HCT116 (cell line): ENCODE data around the gene POLDIP2.

Experiments
- CTCF ChIP-seq, 3 experiments: fragments of 200-600 bp in 1 of 3; sonication (generic) in 1 of 3; IDR thresholded peaks in 2 of 3; conservative IDR thresholded peaks in 1 of 3; 2 replicates each; pipeline ENCODE4 v1.5.1; 2012 to 2017; ENCODE audit warnings: low read depth in 2 of 3, low read length in 2 of 3, antibody characterized with exemption in 1 of 3, borderline replicate concordance in 1 of 3, control low read depth in 1 of 3, mild to moderate bottlenecking in 1 of 3, mixed read lengths in 1 of 3, mixed run types in 1 of 3, moderate library complexity in 1 of 3; ENCODE audit not compliant: insufficient read depth in 1 of 3
- SRF ChIP-seq: IDR thresholded peaks from 2 replicates; pipeline ENCODE4 v1.6.1; 2012; ENCODE audit warnings: low read depth

DNA sequence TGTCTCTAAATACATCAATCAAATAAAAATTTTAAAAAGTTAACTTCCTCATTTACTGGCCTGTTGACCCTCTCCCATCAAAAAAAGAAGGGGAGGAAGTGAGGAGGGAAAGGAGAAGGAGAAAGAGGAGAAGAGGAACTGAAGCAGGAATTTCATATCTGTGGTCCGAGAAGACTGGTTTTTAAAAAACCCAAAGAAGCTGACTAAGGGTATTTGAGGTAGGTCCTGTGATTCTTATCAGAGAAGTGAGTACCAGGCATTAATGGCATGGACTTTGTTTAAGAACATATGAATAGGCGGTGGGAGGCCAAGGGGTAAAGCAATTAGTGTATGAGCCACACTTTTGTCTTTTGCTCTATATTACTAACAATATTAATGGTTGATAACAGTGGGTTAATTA lies 46.7 kb upstream of the POLDIP2 start:
- no peak for TF ChIP-seq SRF
- no peak for TF ChIP-seq CTCF (IDR thresholded peaks at IDR 0.05 in 2 of 3, conservative IDR thresholded peaks at IDR 0.05 in 1 of 3; ENCODE audit: borderline replicate concordance in 1 of 3, insufficient read depth in 1 of 3, low read depth in 2 of 3, low read length in 2 of 3)
